ENCODE data around the gene SOWAHC. TPM values are rescaled to one million over a fixed set of nuclear protein-coding genes. Genes with fewer than 3 reads are reported as not detected.
"Not testable (repeated sequence)": the region's sequence is repeated elsewhere in the genome, so short reads cannot be mapped to it uniquely, and the experiment has no call there.

SOWAHC gene
- total RNA-seq = 10 to 100 TPM; 11.2 to 12.6 TPM
- 10 to 100 TPM in 5 of 6 donors, 1 to 10 TPM in 1; 10.0 to 14.4 (median 11.8) TPM for polyA plus RNA-seq (ENCODE audit: insufficient read length in 6 of 6)
- long read RNA-seq, donor 1, full-length matches to known transcripts = 38 of 38 reads
- long read RNA-seq, donor 1, partial matches to known transcripts = 0 of 38 reads
- long read RNA-seq, donor 1, other reads (novel, unspliced or antisense) = 0 of 38 reads
- long read RNA-seq, donor 2, full-length matches to known transcripts = 26 of 26 reads
- long read RNA-seq, donor 2, partial matches to known transcripts = 0 of 26 reads
- long read RNA-seq, donor 2, other reads (novel, unspliced or antisense) = 0 of 26 reads
- long read RNA-seq, donor 3, full-length matches to known transcripts = 13 of 13 reads
- long read RNA-seq, donor 3, partial matches to known transcripts = 0 of 13 reads
- long read RNA-seq, donor 3, other reads (novel, unspliced or antisense) = 0 of 13 reads
- long read RNA-seq, donor 4, full-length matches to known transcripts = 1 of 1 reads
- long read RNA-seq, donor 4, partial matches to known transcripts = 0 of 1 reads
- long read RNA-seq, donor 4, other reads (novel, unspliced or antisense) = 0 of 1 reads
- long read RNA-seq, donor 5, full-length matches to known transcripts = 20 of 20 reads
- long read RNA-seq, donor 5, partial matches to known transcripts = 0 of 20 reads
- long read RNA-seq, donor 5, other reads (novel, unspliced or antisense) = 0 of 20 reads
- long read RNA-seq, donor 6, full-length matches to known transcripts = 8 of 8 reads
- long read RNA-seq, donor 6, partial matches to known transcripts = 0 of 8 reads
- long read RNA-seq, donor 6, other reads (novel, unspliced or antisense) = 0 of 8 reads
- long read RNA-seq, donor 7, full-length matches to known transcripts = 13 of 13 reads
- long read RNA-seq, donor 7, partial matches to known transcripts = 0 of 13 reads
- long read RNA-seq, donor 7, other reads (novel, unspliced or antisense) = 0 of 13 reads
- long read RNA-seq, donor 8, full-length matches to known transcripts = 18 of 18 reads
- long read RNA-seq, donor 8, partial matches to known transcripts = 0 of 18 reads
- long read RNA-seq, donor 8, other reads (novel, unspliced or antisense) = 0 of 18 reads
- long read RNA-seq, donor 9, full-length matches to known transcripts = 1 of 1 reads
- long read RNA-seq, donor 9, partial matches to known transcripts = 0 of 1 reads
- long read RNA-seq, donor 9, other reads (novel, unspliced or antisense) = 0 of 1 reads
- long read RNA-seq, donor 10 = 0 reads
- long read RNA-seq, donor 11, full-length matches to known transcripts = 31 of 31 reads
- long read RNA-seq, donor 11, partial matches to known transcripts = 0 of 31 reads
- long read RNA-seq, donor 11, other reads (novel, unspliced or antisense) = 0 of 31 reads
- long read RNA-seq, donor 12, full-length matches to known transcripts = 30 of 103 reads
- long read RNA-seq, donor 12, partial matches to known transcripts = 50 of 103 reads
- long read RNA-seq, donor 12, other reads (novel, unspliced or antisense) = 23 of 103 reads

- Histone ChIP-seq H3K4me1 (peaks cover 15 to 40% of the 10 kb centered on the region in 2 donors), H3K4me3 (peak within 1 kb of the TSS; percentile 57 to 74), H3K27me3 (peaks cover 0 to 86% of the 10 kb centered on the region in 2 donors), H3K27ac (peak within 1 kb of the TSS; percentile 88 to 98), H3K9me3 (no peaks in the 10 kb centered on the region), H3K36me3 (no peaks in the 10 kb centered on the region)
- ATAC-seq (peak; percentile 94), DNase-seq (peak; percentile 96 to 99 (median 98))
- TF ChIP-seq CTCF (IDR thresholded peaks at IDR 0.05) = no peak
- intact Hi-C loops (cut with DNase I) = no loop called here
Measured at GRCh38 chr2:109613922-109614714, at the start of gene SOWAHC, which contains the start of gene SEPTIN10. TSS of gene SOWAHC (plus strand) at chr2:109614364. CDS start at chr2:109614490, 126 bp downstream. TSS of gene SEPTIN10 (minus strand) at chr2:109613966. CDS start at chr2:109613827, 139 bp downstream.

GRCh38 chr2:109575373-109575772 is 38.8 kb upstream of the SOWAHC start:
- H3K36me3 ChIP-seq = peaks cover 3 to 10% of the 10 kb centered on the region in 2 donors
- TF ChIP-seq CTCF (IDR thresholded peaks at IDR 0.05) = no peak
- ATAC-seq (no peak), DNase-seq (no peak)
- intact Hi-C loops (cut with DNase I) = no loop called here
- no peak overlapping the region for H3K27ac ChIP-seq
- no peaks in the 10 kb centered on the region for H3K4me1 ChIP-seq
- no peaks in the 10 kb centered on the region for H3K27me3 ChIP-seq
- no peaks in the 10 kb centered on the region for H3K9me3 ChIP-seq
- no peak overlapping the region for H3K4me3 ChIP-seq

- H3K27me3 ChIP-seq; H3K4me1 ChIP-seq; intact Hi-C loops (cut with DNase I); H3K4me3 ChIP-seq; H3K27ac ChIP-seq; H3K9me3 ChIP-seq; H3K36me3 ChIP-seq: not testable (repeated sequence)
- ATAC-seq (peak; percentile 53), DNase-seq (peak in 1 of 4 donors; percentile 2)
Measured at GRCh38 chr2:109577630-109578029, 36.5 kb upstream of the SOWAHC start.

GRCh38 chr2:109582928-109583895 is 31.0 kb upstream of the SOWAHC start:
- ATAC-seq = no peak
- Histone ChIP-seq H3K27ac (no peak overlapping the region), H3K4me1 (no peaks in the 10 kb centered on the region), H3K4me3 (no peak overlapping the region), H3K27me3 (no peaks in the 10 kb centered on the region), H3K9me3 (no peaks in the 10 kb centered on the region), H3K36me3 (peaks cover 0 to 16% of the 10 kb centered on the region in 2 donors)
- no peak for TF ChIP-seq CTCF (IDR thresholded peaks at IDR 0.05)
- no peak for DNase-seq
- intact Hi-C loops (cut with DNase I) = no loop called here

All from left lung (tissue), 14 donors.